ENCODE data around the gene RGL1. TPM values are rescaled to one million over a fixed set of nuclear protein-coding genes. Genes with fewer than 3 reads are reported as not detected.

Gene RGL1
- total RNA-seq, 2 donors from 2014 or later, result 1.0 to 1.4 TPM

DNA sequence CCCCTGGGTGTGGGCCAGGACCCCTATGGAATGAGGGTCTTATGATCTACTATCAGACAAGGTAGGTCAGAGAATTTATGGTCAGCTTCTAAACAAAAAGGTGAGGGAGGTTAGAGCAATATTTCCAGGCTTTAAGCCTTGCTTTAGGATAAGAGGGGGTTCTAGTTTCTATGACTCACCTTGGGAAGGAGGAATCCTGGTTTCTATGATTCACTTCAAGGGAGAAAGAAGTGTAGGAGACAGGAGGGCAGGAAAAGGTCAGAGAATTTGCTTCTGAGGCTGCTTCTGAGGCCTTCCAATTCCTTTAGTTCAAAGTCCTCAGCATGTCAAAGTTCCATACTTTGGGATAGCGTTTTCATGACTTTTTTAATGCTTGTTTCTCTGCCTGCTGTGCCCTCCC, 35.2 kb downstream of the RGL1 start:
- DNase-seq, result no peak
- no peak for ATAC-seq
- peaks cover 13% of the 10 kb centered on the region for H3K4me1 Mint-ChIP-seq
- no peak overlapping the region for H3K27ac Mint-ChIP-seq
- no peak overlapping the region for H3K4me3 Mint-ChIP-seq
- H3K27me3 Mint-ChIP-seq, result no peaks in the 10 kb centered on the region
- H3K9me3 ChIP-seq (ENCODE audit: control insufficient read depth, low read length, poor library complexity, severe bottlenecking), result no peaks in the 10 kb centered on the region
- H3K36me3 Mint-ChIP-seq (ENCODE audit: low read depth), result no peaks in the 10 kb centered on the region

DNA sequence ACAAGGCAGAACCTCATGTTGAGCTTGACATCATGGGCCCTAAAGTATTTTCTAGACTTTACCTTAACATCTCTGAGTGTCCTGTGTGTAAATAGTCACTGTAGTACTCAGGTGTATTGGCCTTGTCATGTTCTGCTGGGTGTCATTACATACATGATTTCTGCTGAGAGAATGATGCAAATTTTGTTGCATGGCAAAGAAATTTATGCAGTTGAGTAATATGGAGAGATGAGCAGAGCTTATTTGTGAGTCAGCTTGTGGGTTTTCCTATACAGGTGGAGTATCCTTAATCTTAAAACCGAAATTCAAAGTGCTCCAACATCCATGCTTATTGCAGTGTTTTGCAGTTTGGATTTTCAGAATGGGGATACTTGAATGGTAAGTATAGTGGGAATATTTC, 36.6 kb downstream of the RGL1 start:
- DNase-seq, result no peak
- H3K4me3 Mint-ChIP-seq, result no peak overlapping the region
- H3K36me3 Mint-ChIP-seq (ENCODE audit: low read depth), result no peaks in the 10 kb centered on the region
- no peaks in the 10 kb centered on the region for H3K9me3 ChIP-seq (ENCODE audit: control insufficient read depth, low read length, poor library complexity, severe bottlenecking)
- H3K4me1 Mint-ChIP-seq, result peaks cover 13% of the 10 kb centered on the region
- no peaks in the 10 kb centered on the region for H3K27me3 Mint-ChIP-seq
- ATAC-seq, result no peak
- H3K27ac Mint-ChIP-seq, result no peak overlapping the region

DNA sequence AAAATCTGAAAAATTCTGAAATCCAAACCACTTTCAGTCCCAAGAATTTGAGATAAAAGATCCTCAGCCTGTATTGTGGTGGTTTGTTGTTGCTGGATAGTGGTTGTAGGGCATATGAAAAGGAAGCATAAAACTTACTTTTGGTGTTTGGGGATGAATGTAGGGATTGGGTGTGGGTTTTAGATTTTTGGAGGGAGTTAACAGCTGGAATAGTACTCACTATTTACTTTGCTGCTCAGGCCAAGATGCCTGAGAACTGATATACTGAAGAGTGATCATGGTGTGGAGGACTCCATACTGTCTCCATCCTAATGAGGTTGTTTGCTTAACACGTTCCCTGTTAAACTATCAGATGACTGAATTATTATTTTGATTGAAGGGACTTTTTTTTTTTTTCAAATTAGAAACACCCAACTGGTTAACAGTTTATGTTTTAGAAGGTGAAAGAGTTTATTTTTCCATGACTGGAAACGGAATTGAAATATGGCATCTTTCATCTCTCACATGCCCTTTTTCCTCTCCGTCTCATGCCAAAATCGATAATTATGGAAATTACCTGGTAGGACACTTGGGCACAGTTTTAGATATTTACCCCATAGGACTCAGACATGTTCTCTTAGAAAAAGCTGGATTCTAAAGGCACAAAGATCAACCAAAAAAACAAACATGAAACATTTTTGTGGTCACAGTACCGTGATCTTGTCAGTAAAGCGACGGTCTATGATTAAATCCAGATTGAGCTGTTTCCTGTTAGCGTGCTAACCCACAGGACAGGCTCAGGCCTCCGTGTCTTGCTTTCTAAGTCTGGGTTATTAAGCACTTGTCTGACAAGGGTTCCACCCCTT, 37.3 kb downstream of the RGL1 start:
- peaks cover 16% of the 10 kb centered on the region for H3K4me1 Mint-ChIP-seq
- ATAC-seq (peak; percentile 33), DNase-seq (no peak)
- H3K27me3 Mint-ChIP-seq, result no peaks in the 10 kb centered on the region
- no peak overlapping the region for H3K4me3 Mint-ChIP-seq
- peak overlapping the region; percentile 9 for H3K27ac Mint-ChIP-seq
- H3K36me3 Mint-ChIP-seq (ENCODE audit: low read depth), result no peaks in the 10 kb centered on the region
- no peaks in the 10 kb centered on the region for H3K9me3 ChIP-seq (ENCODE audit: control insufficient read depth, low read length, poor library complexity, severe bottlenecking)

DNA sequence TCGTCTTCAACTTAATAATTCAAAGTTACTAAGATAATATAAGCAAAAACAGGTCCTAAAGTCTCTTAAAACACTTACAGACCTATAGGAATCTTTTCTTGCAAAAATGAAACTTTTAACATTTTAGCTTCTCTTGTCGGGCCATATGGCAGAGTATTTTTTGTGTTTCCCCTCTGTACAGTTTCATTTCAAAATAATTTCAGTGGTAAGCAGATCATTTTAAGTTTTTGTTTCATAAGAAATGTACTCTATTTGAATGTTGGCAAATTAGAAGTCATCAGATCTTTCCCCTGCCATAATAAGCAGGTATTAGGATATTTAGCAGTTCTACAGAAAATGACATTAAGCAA, 37.9 kb downstream of the RGL1 start:
- Mint-ChIP-seq H3K27me3 (no peaks in the 10 kb centered on the region), H3K27ac (peak overlapping the region; percentile 9), H3K4me3 (no peak overlapping the region), H3K36me3 (ENCODE audit: low read depth) (no peaks in the 10 kb centered on the region), H3K4me1 (peaks cover 17% of the 10 kb centered on the region)
- no peaks in the 10 kb centered on the region for H3K9me3 ChIP-seq (ENCODE audit: control insufficient read depth, low read length, poor library complexity, severe bottlenecking)
- ATAC-seq, result no peak
- DNase-seq, result no peak

DNA sequence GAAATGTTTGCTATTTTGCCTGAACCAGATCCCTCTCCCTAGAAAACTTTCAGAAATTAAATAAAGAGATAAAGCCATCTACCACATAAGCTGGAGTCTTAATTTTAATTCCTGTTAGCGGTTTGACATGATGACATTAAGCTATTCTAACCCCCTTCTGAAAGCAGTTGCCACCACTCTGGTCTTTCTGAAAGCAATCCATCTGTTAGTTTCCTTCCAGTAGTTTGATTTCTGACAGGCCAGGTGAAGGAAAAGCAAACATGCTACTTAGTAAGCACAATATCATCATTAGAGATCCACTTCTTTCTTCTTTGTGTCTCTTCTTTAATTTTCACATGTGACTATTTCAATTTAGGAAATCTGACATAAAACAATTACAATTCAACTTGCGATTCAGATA, 39.9 kb downstream of the RGL1 start:
- Mint-ChIP-seq H3K4me3 (no peak overlapping the region), H3K4me1 (peaks cover 17% of the 10 kb centered on the region), H3K27me3 (no peaks in the 10 kb centered on the region), H3K36me3 (ENCODE audit: low read depth) (no peaks in the 10 kb centered on the region), H3K27ac (no peak overlapping the region)
- H3K9me3 ChIP-seq (ENCODE audit: control insufficient read depth, low read length, poor library complexity, severe bottlenecking), result no peaks in the 10 kb centered on the region
- ATAC-seq (no peak), DNase-seq (no peak)

DNA sequence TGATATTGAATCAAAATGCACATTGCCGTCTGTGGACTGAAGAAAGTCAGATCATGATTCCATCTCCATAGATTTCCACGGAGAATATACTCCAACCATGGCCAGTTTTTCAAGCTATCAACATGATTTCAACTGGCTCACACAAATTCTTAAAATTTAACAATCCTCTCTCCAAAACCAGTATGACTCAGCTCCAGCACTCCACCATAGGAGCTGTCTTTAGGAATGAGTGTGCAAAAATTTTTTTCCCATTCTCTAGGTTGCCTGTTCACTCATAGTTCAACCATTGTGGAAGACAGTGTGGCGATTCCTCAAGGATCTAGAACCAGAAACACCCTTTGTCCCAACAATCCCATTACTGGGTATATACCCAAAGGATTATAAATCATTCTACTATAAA, 40.8 kb downstream of the RGL1 start:
- Mint-ChIP-seq H3K4me3 (no peak overlapping the region), H3K36me3 (ENCODE audit: low read depth) (no peaks in the 10 kb centered on the region), H3K27me3 (no peaks in the 10 kb centered on the region), H3K27ac (no peak overlapping the region), H3K4me1 (peaks cover 17% of the 10 kb centered on the region)
- DNase-seq (no peak), ATAC-seq (no peak)
- no peaks in the 10 kb centered on the region for H3K9me3 ChIP-seq (ENCODE audit: control insufficient read depth, low read length, poor library complexity, severe bottlenecking)

DNA sequence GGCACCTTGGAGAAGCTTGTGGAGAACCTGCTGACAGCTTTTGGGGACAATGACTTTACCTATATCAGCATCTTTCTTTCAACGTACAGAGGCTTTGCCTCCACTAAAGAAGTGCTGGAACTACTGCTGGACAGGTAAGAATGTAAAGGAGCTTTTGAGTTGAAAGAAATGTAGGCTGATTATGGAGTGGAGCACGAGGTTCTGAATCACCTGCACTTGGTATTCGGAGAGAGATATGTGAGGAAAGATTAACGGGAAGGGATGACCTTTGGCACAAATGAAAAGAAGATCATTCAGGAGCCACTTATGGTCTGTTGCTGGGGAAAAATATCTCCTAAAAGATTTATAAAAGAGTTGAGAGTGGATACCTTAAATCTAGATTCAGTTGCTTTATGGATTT, 42.7 kb downstream of the RGL1 start:
- no peak for ATAC-seq
- no peak overlapping the region for H3K27ac Mint-ChIP-seq
- H3K9me3 ChIP-seq (ENCODE audit: control insufficient read depth, low read length, poor library complexity, severe bottlenecking), result no peaks in the 10 kb centered on the region
- H3K36me3 Mint-ChIP-seq (ENCODE audit: low read depth), result no peaks in the 10 kb centered on the region
- H3K4me1 Mint-ChIP-seq, result peaks cover 7% of the 10 kb centered on the region
- no peaks in the 10 kb centered on the region for H3K27me3 Mint-ChIP-seq
- no peak for DNase-seq
- H3K4me3 Mint-ChIP-seq, result no peak overlapping the region

DNA sequence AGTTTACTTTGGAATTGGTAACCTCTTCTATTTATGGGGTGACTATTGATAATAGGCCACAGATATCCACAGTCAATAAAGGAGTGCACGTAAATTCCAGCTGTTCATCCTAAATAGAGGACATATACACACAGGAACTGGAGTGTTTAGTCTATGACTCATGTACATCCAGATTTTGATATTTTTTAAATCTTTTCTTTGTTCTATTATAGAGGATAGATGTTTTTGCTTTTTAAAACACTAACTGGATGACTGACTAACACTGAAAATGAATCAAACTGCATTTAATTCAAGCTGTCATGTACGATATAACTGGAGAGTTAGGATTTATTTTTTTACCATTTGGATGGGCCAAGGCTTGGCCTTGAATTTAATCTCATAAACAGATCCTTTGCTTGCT, 45.9 kb downstream of the RGL1 start:
- Mint-ChIP-seq H3K4me1 (peaks cover 4% of the 10 kb centered on the region), H3K36me3 (ENCODE audit: low read depth) (no peaks in the 10 kb centered on the region)
- no peaks in the 10 kb centered on the region for H3K9me3 ChIP-seq (ENCODE audit: control insufficient read depth, low read length, poor library complexity, severe bottlenecking)

DNA sequence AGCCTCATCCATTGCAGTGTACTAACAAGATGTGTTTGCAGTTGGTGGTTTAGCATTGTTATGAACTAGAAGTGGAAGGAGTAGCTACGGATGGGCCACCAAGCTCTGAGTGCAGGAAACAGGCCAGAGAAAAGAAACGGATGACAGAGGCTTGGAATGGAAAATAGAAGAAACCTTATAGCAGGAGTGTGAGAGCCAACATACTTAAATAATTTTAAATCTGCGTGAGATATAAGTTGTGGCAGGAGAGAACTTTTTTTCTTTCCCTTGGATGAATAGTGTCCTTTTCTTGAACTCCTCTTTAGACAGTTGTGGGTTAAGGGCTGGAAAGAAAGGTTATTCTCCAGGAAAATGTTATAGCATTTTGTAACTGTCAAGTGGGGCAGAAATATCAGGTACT, 54.2 kb downstream of the RGL1 start:
- no peaks in the 10 kb centered on the region for H3K4me1 Mint-ChIP-seq
- no peaks in the 10 kb centered on the region for H3K36me3 Mint-ChIP-seq (ENCODE audit: low read depth)
- H3K4me3 Mint-ChIP-seq, result no peak overlapping the region
- no peak overlapping the region for H3K27ac Mint-ChIP-seq
- H3K27me3 Mint-ChIP-seq, result no peaks in the 10 kb centered on the region
- no peaks in the 10 kb centered on the region for H3K9me3 ChIP-seq (ENCODE audit: control insufficient read depth, low read length, poor library complexity, severe bottlenecking)
- DNase-seq, result no peak
- no peak for ATAC-seq

More for the DNA sequence above, 45.9 kb downstream of the RGL1 start:
- H3K4me3 Mint-ChIP-seq, result no peak overlapping the region
- no peak for ATAC-seq
- no peak overlapping the region for H3K27ac Mint-ChIP-seq
- H3K27me3 Mint-ChIP-seq, result no peaks in the 10 kb centered on the region
- DNase-seq, result no peak

DNA sequence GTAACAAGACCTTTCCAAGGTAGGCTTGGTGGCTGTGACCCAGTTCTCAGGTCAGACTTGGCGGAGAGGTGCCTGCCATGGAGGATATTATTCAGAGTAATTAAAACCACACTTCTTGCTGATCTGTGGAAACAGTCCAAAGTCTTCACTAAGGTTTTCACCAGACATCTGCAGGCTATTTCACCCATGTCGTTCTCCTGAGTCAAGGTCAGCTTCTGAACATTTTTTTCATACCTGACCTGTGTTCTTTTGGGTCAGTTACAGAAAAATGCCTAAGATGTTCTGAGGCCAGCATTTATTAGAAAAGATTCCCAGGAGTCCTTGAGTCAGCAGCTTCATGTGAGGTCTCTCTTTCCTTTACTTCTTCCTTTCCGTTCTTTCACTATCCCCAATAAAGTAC, 54.9 kb downstream of the RGL1 start:
- Mint-ChIP-seq H3K36me3 (ENCODE audit: low read depth) (peaks cover 2% of the 10 kb centered on the region), H3K27ac (no peak overlapping the region), H3K4me3 (no peak overlapping the region), H3K4me1 (no peaks in the 10 kb centered on the region), H3K27me3 (no peaks in the 10 kb centered on the region)
- ATAC-seq, result no peak
- H3K9me3 ChIP-seq (ENCODE audit: control insufficient read depth, low read length, poor library complexity, severe bottlenecking), result no peaks in the 10 kb centered on the region
- no peak for DNase-seq

DNA sequence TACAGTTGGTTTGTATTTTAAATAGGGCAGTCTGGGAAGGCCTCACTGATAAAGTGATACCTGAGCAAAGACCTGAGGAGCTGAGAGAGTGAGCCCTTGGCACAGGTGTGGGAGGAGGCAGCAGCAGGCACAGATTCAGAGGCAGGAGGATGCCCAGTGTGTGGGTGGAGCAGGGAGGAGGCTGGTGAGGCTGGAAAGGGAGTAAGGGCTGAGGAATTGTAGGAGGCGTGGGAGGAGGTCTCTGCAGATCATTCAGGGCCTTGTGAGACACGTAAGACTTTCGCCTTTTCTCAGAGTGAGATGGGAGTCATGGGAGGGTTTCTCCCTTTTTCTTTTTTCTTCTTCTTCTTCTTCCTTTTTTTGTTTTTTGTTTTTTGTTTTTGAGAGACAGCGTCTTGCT, 58.0 kb downstream of the RGL1 start:
- Mint-ChIP-seq H3K27me3 (no peaks in the 10 kb centered on the region), H3K4me1 (no peaks in the 10 kb centered on the region), H3K36me3 (ENCODE audit: low read depth) (peaks cover 2% of the 10 kb centered on the region), H3K27ac (no peak overlapping the region), H3K4me3 (no peak overlapping the region)
- ATAC-seq (no peak), DNase-seq (no peak)
- H3K9me3 ChIP-seq (ENCODE audit: control insufficient read depth, low read length, poor library complexity, severe bottlenecking), result no peaks in the 10 kb centered on the region

DNA sequence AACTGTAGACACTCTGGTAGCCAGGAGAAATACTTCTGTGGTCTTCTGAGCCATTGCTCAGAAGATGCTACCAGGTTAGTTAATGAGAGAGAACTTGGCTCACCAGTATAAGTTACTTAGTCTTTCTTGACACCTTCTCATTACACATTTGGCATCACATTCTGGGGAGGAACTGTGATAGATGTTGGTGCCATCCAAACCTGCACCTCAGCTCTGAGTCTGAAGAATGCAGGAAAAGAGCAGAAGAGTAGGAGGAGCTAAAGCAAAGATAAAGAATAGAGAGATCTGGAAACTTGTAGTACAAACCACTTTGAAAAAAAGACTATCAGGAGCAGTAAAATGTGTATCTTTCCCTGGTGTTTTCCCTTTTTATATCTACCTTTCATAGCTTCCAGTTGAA, 58.9 kb downstream of the RGL1 start:
- H3K4me1 Mint-ChIP-seq, result no peaks in the 10 kb centered on the region

DNA sequence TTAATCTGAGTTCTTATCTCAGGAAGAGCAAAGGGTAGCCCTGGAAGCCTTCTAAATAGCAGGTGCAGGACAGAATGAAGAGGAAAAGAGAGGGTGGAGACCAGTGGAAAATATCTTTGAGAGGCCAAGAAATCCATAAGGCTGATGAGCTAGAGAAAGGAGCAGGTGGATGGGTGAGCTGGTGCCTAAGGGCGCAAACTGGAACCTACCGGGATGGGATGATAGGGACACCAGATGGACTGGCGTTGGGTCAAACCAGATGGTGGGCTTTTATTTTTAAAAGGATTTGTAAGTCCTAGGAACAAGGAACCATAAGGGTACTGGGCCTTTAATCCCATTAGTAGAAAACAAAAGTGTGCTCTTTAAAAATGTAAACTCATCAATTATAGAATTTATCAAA, 59.7 kb downstream of the RGL1 start:
- Mint-ChIP-seq H3K4me3 (no peak overlapping the region), H3K36me3 (ENCODE audit: low read depth) (peaks cover 4% of the 10 kb centered on the region), H3K27me3 (no peaks in the 10 kb centered on the region), H3K27ac (no peak overlapping the region), H3K4me1 (no peaks in the 10 kb centered on the region)
- ATAC-seq (no peak), DNase-seq (no peak)
- H3K9me3 ChIP-seq (ENCODE audit: control insufficient read depth, low read length, poor library complexity, severe bottlenecking), result no peaks in the 10 kb centered on the region

More for the DNA sequence above, 58.9 kb downstream of the RGL1 start:
- H3K27me3 Mint-ChIP-seq, result no peaks in the 10 kb centered on the region
- H3K36me3 Mint-ChIP-seq (ENCODE audit: low read depth), result peaks cover 2% of the 10 kb centered on the region
- DNase-seq, result no peak
- no peak overlapping the region for H3K4me3 Mint-ChIP-seq
- no peak overlapping the region for H3K27ac Mint-ChIP-seq
- ATAC-seq, result no peak
- no peaks in the 10 kb centered on the region for H3K9me3 ChIP-seq (ENCODE audit: control insufficient read depth, low read length, poor library complexity, severe bottlenecking)

DNA sequence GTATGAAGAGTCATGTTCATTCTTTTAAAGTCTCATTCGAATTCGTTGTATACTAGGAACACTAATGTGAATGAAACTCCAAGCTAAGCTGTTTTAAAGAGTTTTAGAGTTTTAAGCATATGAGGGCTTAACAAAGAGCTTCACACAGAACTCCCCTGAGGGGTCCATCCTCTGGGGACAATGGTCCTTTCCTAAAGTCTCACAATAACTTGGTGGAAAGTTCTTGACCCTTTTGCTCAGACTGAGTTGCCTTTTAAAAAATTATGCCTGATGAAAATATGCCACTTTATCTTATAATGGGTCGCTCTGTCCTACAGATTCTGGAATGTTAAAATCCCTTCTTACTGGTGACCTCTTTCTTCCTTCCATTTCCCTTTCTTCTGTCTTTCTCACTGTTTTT, 64.3 kb downstream of the RGL1 start:
- peaks cover 7% of the 10 kb centered on the region for H3K36me3 Mint-ChIP-seq (ENCODE audit: low read depth)
- ATAC-seq (no peak), DNase-seq (no peak)
- no peak overlapping the region for H3K4me3 Mint-ChIP-seq
- peaks cover 7% of the 10 kb centered on the region for H3K4me1 Mint-ChIP-seq
- no peaks in the 10 kb centered on the region for H3K27me3 Mint-ChIP-seq
- no peak overlapping the region for H3K27ac Mint-ChIP-seq
- no peaks in the 10 kb centered on the region for H3K9me3 ChIP-seq (ENCODE audit: control insufficient read depth, low read length, poor library complexity, severe bottlenecking)

Data from T-helper 17 cell (primary cell).